Breast epithelium (tissue), 3 donors: ENCODE data around the gene PDZD7.

Source experiments
- POLR2AphosphoS5 ChIP-seq, 3 donors: sonication (generic); formaldehyde crosslinking; IDR thresholded peaks; one replicate each; pipeline ENCODE4 v1.6.1; 2017; ENCODE audit warnings: antibody characterized with exemption in 3 of 3
- TF ChIP-seq, protein P1 (sequence below), 3 donors: fragments of 450-650 bp; IDR thresholded peaks; one replicate each; pipeline ENCODE4 v1.5.1; 2016 to 2017; ENCODE audit warnings: antibody characterized with exemption in 3 of 3, mild to moderate bottlenecking in 3 of 3, moderate library complexity in 3 of 3

GRCh38 chr10:101012525-101013364, 18.2 kb downstream of the PDZD7 start:
- TF ChIP-seq, protein P1, sequence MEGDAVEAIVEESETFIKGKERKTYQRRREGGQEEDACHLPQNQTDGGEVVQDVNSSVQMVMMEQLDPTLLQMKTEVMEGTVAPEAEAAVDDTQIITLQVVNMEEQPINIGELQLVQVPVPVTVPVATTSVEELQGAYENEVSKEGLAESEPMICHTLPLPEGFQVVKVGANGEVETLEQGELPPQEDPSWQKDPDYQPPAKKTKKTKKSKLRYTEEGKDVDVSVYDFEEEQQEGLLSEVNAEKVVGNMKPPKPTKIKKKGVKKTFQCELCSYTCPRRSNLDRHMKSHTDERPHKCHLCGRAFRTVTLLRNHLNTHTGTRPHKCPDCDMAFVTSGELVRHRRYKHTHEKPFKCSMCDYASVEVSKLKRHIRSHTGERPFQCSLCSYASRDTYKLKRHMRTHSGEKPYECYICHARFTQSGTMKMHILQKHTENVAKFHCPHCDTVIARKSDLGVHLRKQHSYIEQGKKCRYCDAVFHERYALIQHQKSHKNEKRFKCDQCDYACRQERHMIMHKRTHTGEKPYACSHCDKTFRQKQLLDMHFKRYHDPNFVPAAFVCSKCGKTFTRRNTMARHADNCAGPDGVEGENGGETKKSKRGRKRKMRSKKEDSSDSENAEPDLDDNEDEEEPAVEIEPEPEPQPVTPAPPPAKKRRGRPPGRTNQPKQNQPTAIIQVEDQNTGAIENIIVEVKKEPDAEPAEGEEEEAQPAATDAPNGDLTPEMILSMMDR (IDR thresholded peaks at IDR 0.05): peak; percentile 81 to 96 (median 94)
- peak in 1 of 3 donors; percentile 74 for TF ChIP-seq POLR2AphosphoS5 (IDR thresholded peaks at IDR 0.05)
